NCI-H2196 (cell line): ENCODE data around the gene HS6ST1.

ENCODE experiments used
- DNase-seq: peaks from one replicate; lab custom pipeline; 2025; ENCODE audit not compliant: unreplicated experiment; lab: John Stamatoyannopoulos, UW

Gene HS6ST1

GRCh38 chr2:128300151-128301020, 18.3 kb downstream of the HS6ST1 start:
- DNase-seq = no peak

GRCh38 chr2:128299628-128300027, 19.0 kb downstream of the HS6ST1 start:
- no peak for DNase-seq

GRCh38 chr2:128298846-128299507, 19.7 kb downstream of the HS6ST1 start:
- no peak for DNase-seq

GRCh38 chr2:128298286-128298685, 20.4 kb downstream of the HS6ST1 start:
- no peak for DNase-seq

- no peak for DNase-seq
Observed at GRCh38 chr2:128293870-128294455, 24.7 kb downstream of the HS6ST1 start.

GRCh38 chr2:128293426-128293755, 25.3 kb downstream of the HS6ST1 start:
- no peak for DNase-seq

GRCh38 chr2:128292599-128293425, 25.9 kb downstream of the HS6ST1 start:
- DNase-seq = no peak

GRCh38 chr2:128291844-128292598, 26.6 kb downstream of the HS6ST1 start:
- DNase-seq = no peak

- DNase-seq = no peak
Observed at GRCh38 chr2:128291161-128291843, 27.4 kb downstream of the HS6ST1 start.

- no peak for DNase-seq
Observed at GRCh38 chr2:128290356-128290755, 28.3 kb downstream of the HS6ST1 start.

GRCh38 chr2:128289439-128289838, 29.2 kb downstream of the HS6ST1 start:
- DNase-seq = no peak

GRCh38 chr2:128288781-128289180, 29.9 kb downstream of the HS6ST1 start:
- no peak for DNase-seq

- DNase-seq = no peak
Observed at GRCh38 chr2:128287780-128288735, 30.6 kb downstream of the HS6ST1 start.

GRCh38 chr2:128286905-128287779, 31.5 kb downstream of the HS6ST1 start:
- DNase-seq = no peak

- DNase-seq = no peak
Observed at GRCh38 chr2:128286011-128286721, 32.5 kb downstream of the HS6ST1 start.

- DNase-seq = no peak
Observed at GRCh38 chr2:128285329-128285931, 33.2 kb downstream of the HS6ST1 start.

GRCh38 chr2:128284841-128285240, 33.8 kb downstream of the HS6ST1 start:
- no peak for DNase-seq
